Tibial nerve (tissue), 4 donors: ENCODE measurements around the gene SHFL. TPM values are rescaled to one million over a fixed set of nuclear protein-coding genes. Genes with fewer than 3 reads are reported as not detected.

Experiments
- DNase-seq, 2 donors: peaks; one replicate each; pipeline ENCODE4 v3.0.0-alpha.2; 2019; ENCODE audit warnings: low spot score in 2 of 2
- H3K27ac ChIP-seq, 4 donors: fragments of 200-600 bp; sonication (generic) in 3 of 4; one replicate each; pipeline ENCODE4 v1.5.1; 2017 to 2019; ENCODE audit warnings: mild to moderate bottlenecking in 1 of 4
- H3K27me3 ChIP-seq, 2 donors: fragments of 200-600 bp; sonication (generic) in 1 of 2; one replicate each; pipeline versions ENCODE4 v1.5.1 to v1.6.0; 2017 to 2019
- H3K36me3 ChIP-seq, 3 donors: fragments of 200-600 bp; sonication (generic); one replicate each; pipeline ENCODE4 v1.5.1; 2018 to 2019
- H3K4me1 ChIP-seq, 4 donors: fragments of 200-600 bp; sonication (generic) in 3 of 4; one replicate each; pipeline ENCODE4 v1.5.1; 2017 to 2019
- H3K4me3 ChIP-seq, 4 donors: fragments of 200-600 bp; sonication (generic) in 3 of 4; one replicate each; pipeline ENCODE4 v1.5.1; 2017 to 2019; ENCODE audit warnings: mild to moderate bottlenecking in 1 of 4, moderate library complexity in 1 of 4
- H3K9me3 ChIP-seq, 4 donors: fragments of 200-600 bp; sonication (generic) in 3 of 4; one replicate each; pipeline ENCODE4 v1.5.1; 2017 to 2019
- CTCF ChIP-seq, 5 experiments: fragments of 200-600 bp in 3 of 5; fragments of 450-650 bp in 2 of 5; sonication (generic) in 3 of 5; IDR thresholded peaks; one replicate each; pipeline ENCODE4 v1.5.1; 2016 to 2019; ENCODE audit warnings: antibody characterized with exemption in 5 of 5, mild to moderate bottlenecking in 3 of 5, moderate library complexity in 2 of 5
- EP300 ChIP-seq, 2 donors: sonication (generic); formaldehyde crosslinking; IDR thresholded peaks; one replicate each; pipeline ENCODE4 v1.6.1; 2017; ENCODE audit warnings: antibody characterized with exemption in 2 of 2, mild to moderate bottlenecking in 1 of 2
- POLR2A ChIP-seq, 2 donors: fragments of 450-650 bp; IDR thresholded peaks; one replicate each; pipeline ENCODE4 v1.6.1; 2017; ENCODE audit warnings: antibody characterized with exemption in 2 of 2, mild to moderate bottlenecking in 2 of 2, moderate library complexity in 2 of 2
- WGBS, 2 donors: methylation state at CpG; one replicate each; pipeline ENCODE4 v1.1.5; 2018; 5-methylcytosine and 5-hydroxymethylcytosine counted together
- total RNA-seq, 4 donors: library from RNA; depleted of rRNA; stranded (reverse); fragments of >200 nt; gene quantifications; one replicate each; pipeline ENCODE4 v1.1.0, GENCODE V29; 2016

Gene SHFL
- total RNA-seq, 4 donors from 2014 or later: 25.1 to 58.6 (median 43.4) TPM

GRCh38 chr19:10120538-10121189 is 34.5 kb downstream of the SHFL start:
- Histone ChIP-seq H3K4me3 (peak overlapping the region in 2 of 4 donors; percentile 9 to 93), H3K27ac (peak overlapping the region in 3 of 4 donors; percentile 77 to 87 (median 82)), H3K36me3 (peaks cover 6 to 46% (median 13%) of the 10 kb centered on the region in 3 donors), H3K4me1 (peaks cover 0 to 55% (median 13%) of the 10 kb centered on the region in 4 donors), H3K9me3 (no peaks in the 10 kb centered on the region), H3K27me3 (no peaks in the 10 kb centered on the region)
- 44 to 47% methylated on average over 9 of the region's 9 CpGs for WGBS, 2 donors
- TF ChIP-seq EP300 (IDR thresholded peaks at IDR 0.05) (peak in 1 of 2 donors; percentile 21), CTCF (IDR thresholded peaks at IDR 0.05) (no peak)
- DNase-seq: no peak

DNA sequence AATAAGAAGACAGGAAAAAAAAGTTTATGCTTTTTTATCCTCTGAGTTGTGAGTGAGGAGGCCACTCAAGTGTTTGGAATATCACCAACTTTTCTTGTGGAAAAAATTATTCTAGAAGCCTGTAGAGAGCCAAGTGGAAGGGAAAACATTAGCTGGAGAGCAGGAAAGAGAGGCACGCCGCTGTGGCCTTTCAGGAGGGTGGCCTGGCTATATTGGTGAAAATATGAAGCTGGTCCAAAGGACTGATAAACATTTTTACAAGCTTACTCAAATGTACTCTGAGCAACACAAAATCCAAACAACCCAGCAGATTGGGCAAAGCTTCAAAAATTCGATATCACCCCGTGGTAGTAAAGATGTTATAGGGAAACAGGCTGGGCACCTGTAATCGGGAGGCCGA is 35.9 kb downstream of the SHFL start:
- H3K27me3 ChIP-seq: no peaks in the 10 kb centered on the region
- DNase-seq: no peak
- H3K4me3 ChIP-seq: no peak overlapping the region
- H3K27ac ChIP-seq: peak overlapping the region; percentile 17 to 87 (median 60)
- peak in 1 of 2 donors; percentile 19 for TF ChIP-seq EP300 (IDR thresholded peaks at IDR 0.05)
- TF ChIP-seq CTCF (IDR thresholded peaks at IDR 0.05): no peak
- H3K9me3 ChIP-seq: no peaks in the 10 kb centered on the region
- WGBS, 2 donors: 52 to 63% methylated on average over 6 of the region's 6 CpGs
- H3K4me1 ChIP-seq: peaks cover 0 to 47% (median 13%) of the 10 kb centered on the region in 4 donors
- H3K36me3 ChIP-seq: peaks cover 4 to 43% (median 7%) of the 10 kb centered on the region in 3 donors

DNA sequence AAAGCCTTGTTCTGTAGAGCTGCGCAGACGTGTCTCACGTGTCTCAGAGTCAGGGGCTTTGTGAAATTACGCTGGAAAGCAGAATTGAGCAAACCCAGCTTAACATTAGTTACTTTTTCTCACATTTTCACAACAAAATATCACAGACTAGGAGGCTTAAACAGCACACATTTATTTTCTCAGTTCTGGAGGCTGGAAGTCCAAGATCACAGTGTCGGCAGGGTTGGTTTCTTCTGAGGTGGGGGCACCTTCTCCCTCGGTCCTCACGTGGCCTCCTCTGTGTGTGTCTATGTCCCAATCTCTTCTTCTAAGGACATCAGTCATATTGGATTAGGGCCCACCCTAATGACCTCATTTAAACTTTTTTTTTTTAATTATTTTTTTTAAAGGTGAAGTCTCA is 38.3 kb downstream of the SHFL start:
- Histone ChIP-seq H3K27me3 (no peaks in the 10 kb centered on the region), H3K4me3 (no peak overlapping the region), H3K27ac (no peak overlapping the region), H3K36me3 (peaks cover 0 to 48% (median 0%) of the 10 kb centered on the region in 3 donors), H3K4me1 (peaks cover 0 to 24% (median 7%) of the 10 kb centered on the region in 4 donors), H3K9me3 (no peaks in the 10 kb centered on the region)
- no peak for DNase-seq
- WGBS, 2 donors: 97 to 99% methylated on average over 7 of the region's 7 CpGs
- TF ChIP-seq EP300 (IDR thresholded peaks at IDR 0.05) (no peak), POLR2A (IDR thresholded peaks at IDR 0.05) (no peak), CTCF (IDR thresholded peaks at IDR 0.05) (no peak)

DNA sequence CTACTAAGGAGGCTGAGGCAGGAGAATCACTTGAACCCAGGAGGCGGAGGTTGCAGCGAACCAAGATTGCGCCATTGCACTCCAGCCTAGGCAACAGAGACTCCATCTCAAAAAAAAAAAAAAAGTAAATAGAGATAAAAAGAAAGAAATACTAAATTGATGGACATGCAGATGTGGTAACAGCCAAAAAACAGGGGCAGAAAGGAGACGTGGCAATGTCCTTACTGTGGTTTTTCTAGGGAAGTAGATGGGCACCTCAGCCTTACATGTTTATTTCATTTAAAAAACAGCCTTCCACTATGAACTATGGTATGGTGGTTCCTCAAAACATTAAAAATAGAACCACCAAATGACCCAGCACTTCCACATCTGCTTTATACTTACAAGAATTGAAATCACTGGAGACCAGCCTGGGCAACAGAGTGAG is 40.1 kb downstream of the SHFL start:
- Histone ChIP-seq H3K36me3 (peaks cover 0 to 66% (median 0%) of the 10 kb centered on the region in 3 donors), H3K9me3 (no peaks in the 10 kb centered on the region), H3K4me3 (no peak overlapping the region), H3K4me1 (peaks cover 0 to 10% (median 2%) of the 10 kb centered on the region in 4 donors), H3K27ac (peak overlapping the region in 1 of 4 donors; percentile 73), H3K27me3 (no peaks in the 10 kb centered on the region)
- TF ChIP-seq EP300 (IDR thresholded peaks at IDR 0.05) (peak in 1 of 2 donors; percentile 28), CTCF (IDR thresholded peaks at IDR 0.05) (no peak)
- no peak for DNase-seq
- 82 to 86% methylated on average over 4 of the region's 4 CpGs for WGBS, 2 donors

DNA sequence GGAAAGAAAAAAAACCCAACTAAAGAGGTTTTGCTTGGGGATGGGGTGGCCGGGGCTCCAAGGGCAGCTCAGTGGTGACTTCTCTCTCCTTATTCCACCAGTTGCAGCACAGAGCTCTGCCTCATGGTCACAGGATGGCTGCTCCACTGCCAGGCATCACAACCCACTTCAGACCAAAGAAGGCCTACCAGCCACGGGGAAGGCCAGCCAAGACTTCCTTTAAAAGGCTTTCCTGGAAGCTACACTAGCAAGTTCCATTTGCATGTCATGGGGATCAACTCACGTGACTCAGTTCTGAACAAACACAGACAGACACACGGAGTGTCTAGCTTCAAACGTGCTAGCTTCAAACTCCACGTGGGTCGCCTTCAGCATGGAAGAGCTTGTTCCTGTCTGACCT is 46.8 kb downstream of the SHFL start:
- H3K4me3 ChIP-seq: no peak overlapping the region
- no peaks in the 10 kb centered on the region for H3K27me3 ChIP-seq
- 91 to 96% methylated on average over 7 of the region's 7 CpGs for WGBS, 2 donors
- no peaks in the 10 kb centered on the region for H3K4me1 ChIP-seq
- H3K9me3 ChIP-seq: no peaks in the 10 kb centered on the region
- no peak for DNase-seq
- H3K27ac ChIP-seq: no peak overlapping the region
- no peak for TF ChIP-seq POLR2A (IDR thresholded peaks at IDR 0.05)
- no peak for TF ChIP-seq CTCF (IDR thresholded peaks at IDR 0.05)
- no peak for TF ChIP-seq EP300 (IDR thresholded peaks at IDR 0.05)
- H3K36me3 ChIP-seq: peaks cover 10 to 100% (median 32%) of the 10 kb centered on the region in 3 donors
